Fibroblast of the aortic adventitia (primary cell): Measurements from ENCODE around the gene ATF4. TPM values are rescaled to one million over a fixed set of nuclear protein-coding genes. Genes with fewer than 3 reads are reported as not detected.

ENCODE experiments used
- DNase-seq: peaks from one replicate; pipeline ENCODE4 v3.0.0-alpha.2; 2010; ENCODE audit warnings: low read depth
- H3K4me3 ChIP-seq: 2 replicates; pipeline ENCODE4 v1.5.1; 2011; ENCODE audit warnings: low read depth, mild to moderate bottlenecking, control low read depth, low read length, moderate library complexity
- total RNA-seq: library from RNA; depleted of rRNA; stranded (reverse); fragments of >200 nt; gene quantifications from 2 replicates; pipeline ENCODE4 v1.2.3, GENCODE V29; 2012; ENCODE audit warnings: low replicate concordance
- TF ChIP-seq, protein P1 (sequence below): IDR thresholded peaks from 2 replicates; pipeline ENCODE4 v1.5.1; 2011; ENCODE audit warnings: mild to moderate bottlenecking, low read length, control low read depth, inconsistent platforms; ENCODE audit not compliant: insufficient read depth

The ATF4 gene
- total RNA-seq, 1 donor, result 259 TPM

DNA sequence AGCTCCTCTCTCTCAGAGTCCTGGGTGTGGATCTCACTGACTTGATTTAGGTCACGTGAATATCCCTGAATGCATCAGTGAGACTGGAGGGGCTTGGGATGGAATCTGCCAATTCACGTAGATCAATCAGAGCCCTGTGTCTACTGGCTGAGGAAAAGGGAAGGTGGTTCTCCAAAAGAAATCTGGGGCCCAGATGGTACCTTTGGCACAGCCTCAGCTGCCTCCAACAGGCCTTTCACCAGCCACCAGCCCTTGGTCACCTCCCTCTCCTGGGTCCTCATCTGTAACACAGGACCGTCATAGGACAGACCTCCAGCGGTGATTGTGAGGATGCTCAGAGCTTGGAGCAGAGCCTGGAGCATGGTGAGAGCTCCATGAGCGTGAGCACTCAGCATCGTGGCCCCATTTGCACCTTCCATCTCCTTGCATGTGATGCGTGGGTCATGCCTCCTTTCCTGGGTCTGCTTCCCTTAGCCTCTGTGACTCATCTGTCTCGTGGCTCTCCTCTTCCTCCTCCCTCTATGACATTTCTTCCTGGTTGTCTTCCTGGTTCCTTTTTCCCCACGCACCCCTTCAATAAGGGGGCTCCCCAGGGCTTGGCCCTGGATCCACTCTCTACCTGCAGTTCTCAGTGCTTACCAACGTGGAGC lies 25.8 kb upstream of the ATF4 start:
- no peak for DNase-seq
- TF ChIP-seq, protein P1, sequence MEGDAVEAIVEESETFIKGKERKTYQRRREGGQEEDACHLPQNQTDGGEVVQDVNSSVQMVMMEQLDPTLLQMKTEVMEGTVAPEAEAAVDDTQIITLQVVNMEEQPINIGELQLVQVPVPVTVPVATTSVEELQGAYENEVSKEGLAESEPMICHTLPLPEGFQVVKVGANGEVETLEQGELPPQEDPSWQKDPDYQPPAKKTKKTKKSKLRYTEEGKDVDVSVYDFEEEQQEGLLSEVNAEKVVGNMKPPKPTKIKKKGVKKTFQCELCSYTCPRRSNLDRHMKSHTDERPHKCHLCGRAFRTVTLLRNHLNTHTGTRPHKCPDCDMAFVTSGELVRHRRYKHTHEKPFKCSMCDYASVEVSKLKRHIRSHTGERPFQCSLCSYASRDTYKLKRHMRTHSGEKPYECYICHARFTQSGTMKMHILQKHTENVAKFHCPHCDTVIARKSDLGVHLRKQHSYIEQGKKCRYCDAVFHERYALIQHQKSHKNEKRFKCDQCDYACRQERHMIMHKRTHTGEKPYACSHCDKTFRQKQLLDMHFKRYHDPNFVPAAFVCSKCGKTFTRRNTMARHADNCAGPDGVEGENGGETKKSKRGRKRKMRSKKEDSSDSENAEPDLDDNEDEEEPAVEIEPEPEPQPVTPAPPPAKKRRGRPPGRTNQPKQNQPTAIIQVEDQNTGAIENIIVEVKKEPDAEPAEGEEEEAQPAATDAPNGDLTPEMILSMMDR, result no peak

DNA sequence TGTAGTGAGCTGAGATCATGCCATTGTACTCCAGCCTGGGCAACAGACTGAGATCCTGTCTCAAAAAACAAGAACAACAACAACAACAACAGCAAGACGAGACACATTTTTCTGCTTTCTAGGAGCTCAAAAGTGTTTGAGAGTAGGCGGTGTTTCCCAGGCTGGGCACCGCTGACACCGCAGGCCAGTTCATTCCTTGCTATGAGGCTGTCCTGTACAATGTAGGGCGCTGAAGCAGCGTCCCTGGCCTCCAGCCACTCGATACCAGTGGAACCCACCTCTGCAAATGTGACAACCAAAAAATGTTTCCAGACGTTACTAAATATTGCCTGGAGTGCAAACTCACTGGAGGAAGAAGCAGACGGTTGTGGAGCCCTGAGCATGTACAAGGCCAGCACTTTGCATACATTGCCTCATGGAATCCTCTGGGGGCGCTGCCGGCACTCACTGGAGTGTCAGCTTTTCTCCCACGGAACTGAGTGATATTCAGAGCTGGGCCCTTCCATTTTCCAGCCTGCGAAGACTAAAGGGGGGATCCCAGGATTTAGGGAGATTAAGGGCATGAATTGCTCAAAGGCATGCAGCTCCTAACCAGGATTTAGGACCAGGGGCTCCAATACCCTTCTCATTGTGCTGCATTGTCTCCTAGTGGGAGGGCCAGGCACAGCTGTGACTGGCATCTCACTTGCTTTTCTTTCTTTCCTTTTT lies 24.1 kb upstream of the ATF4 start:
- H3K4me3 ChIP-seq, result no peak overlapping the region
- peak; percentile 66 for DNase-seq
- TF ChIP-seq, protein P1, result peak; percentile 84

More for the DNA sequence above, 25.8 kb upstream of the ATF4 start:
- no peak overlapping the region for H3K4me3 ChIP-seq

DNA sequence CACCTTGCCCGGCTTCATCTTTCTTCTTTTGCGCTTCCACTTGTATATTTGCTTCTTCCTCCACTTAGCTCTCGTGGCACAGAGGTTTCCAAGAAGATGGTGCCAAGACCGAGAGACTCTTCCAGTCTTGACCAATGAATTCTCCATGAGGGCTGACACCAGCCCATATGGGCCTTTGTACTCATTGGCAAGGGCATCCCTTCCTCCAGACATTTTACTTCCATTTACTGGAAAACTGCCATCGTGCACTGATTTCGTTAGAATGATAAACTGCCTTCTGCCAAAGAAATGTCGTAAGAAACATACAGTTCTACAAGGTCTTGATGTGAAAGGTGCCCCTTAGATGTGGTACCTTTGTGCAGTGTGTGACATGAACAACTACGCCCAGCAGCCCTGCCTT lies 22.9 kb upstream of the ATF4 start:
- no peak overlapping the region for H3K4me3 ChIP-seq
- TF ChIP-seq, protein P1, result no peak
- no peak for DNase-seq

DNA sequence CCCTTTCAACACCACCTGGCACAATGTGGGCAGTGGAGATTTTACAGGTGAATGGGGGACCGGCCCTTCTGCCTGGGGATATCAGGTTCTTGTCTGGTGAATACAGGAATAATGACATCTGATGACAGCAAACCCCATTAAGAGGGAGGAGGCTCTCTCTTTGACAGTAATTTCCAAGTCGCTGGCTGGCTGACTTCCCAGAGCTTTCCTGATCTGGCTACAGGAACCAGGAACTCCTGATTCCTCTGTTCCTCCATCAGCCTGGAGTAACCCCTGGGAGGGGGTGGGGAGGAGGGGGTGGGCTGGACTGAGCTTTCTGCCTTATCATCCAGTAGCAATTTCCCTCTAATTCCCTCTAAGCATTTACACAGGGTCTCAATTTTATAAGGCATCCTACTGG lies 22.0 kb upstream of the ATF4 start:
- no peak overlapping the region for H3K4me3 ChIP-seq
- TF ChIP-seq, protein P1, result no peak
- no peak for DNase-seq

DNA sequence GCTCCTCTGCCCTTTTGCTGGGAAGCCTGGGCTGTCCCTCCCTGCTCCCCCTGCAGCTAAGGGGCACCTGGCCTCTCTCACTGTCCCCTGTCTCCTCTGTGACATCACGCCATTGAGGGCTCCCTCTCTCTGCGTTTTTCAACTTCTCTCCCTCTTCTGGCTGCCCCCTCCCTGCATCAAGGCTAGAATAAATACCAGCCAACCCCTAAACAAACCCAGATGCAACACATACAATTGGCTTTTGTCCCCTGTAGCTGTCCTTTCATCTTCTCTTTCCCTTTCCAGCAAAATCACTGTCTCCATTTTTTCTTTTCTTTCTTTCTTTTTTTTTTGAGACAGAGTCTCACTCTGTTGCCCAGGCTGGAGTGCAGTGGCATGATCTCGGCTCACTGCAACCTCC lies 21.6 kb upstream of the ATF4 start:
- no peak overlapping the region for H3K4me3 ChIP-seq
- TF ChIP-seq, protein P1, result no peak
- no peak for DNase-seq

DNA sequence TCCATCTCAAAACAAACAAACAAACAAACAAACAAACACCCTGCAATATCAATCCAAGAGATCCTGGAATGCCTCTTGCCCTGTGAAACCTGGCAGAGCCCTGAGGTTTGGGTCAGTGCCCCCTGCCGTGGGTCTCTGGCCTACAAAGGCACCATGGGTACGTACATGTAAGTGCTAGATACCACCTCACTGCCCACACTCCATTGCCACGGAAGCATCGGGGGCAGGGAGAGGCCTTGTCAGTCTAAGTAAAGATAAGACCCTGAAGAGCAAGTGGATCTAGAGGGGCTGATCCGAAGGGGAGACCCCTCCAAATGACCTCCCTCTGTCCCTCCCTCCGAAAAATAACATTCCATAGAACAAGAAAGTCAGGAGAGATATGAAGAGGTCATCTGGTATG lies 20.3 kb upstream of the ATF4 start:
- no peak overlapping the region for H3K4me3 ChIP-seq
- no peak for DNase-seq
- TF ChIP-seq, protein P1, result no peak
